Prostate gland (tissue), 2 donors: ENCODE measurements around the gene FOXO4. TPM values are rescaled to one million over a fixed set of nuclear protein-coding genes. Genes with fewer than 3 reads are reported as not detected.

ENCODE experiments used
- DNase-seq: peaks from one replicate; pipeline ENCODE4 v3.0.0-alpha.2; 2019; ENCODE audit warnings: low spot score
- H3K27ac ChIP-seq, 2 donors: fragments of 200-600 bp; sonication (generic); 2 replicates each; pipeline ENCODE4 v1.5.1; 2017 to 2019
- H3K27me3 ChIP-seq: fragments of 200-600 bp; sonication (generic); replicated peaks from 2 replicates; pipeline ENCODE4 v1.5.1; 2019; ENCODE audit not compliant: insufficient read depth
- H3K36me3 ChIP-seq, 2 donors: fragments of 200-600 bp; sonication (generic); 1 replicate in 1 of 2; 2 replicates in 1 of 2; pipeline versions ENCODE4 v1.5.1 to v1.8.1; 2017 to 2019
- H3K4me1 ChIP-seq: fragments of 200-600 bp; sonication (generic); replicated peaks from 2 replicates; pipeline ENCODE4 v1.5.1; 2019
- H3K4me3 ChIP-seq, 2 donors: fragments of 200-600 bp; sonication (generic); 2 replicates each; pipeline ENCODE4 v1.5.1; 2017 to 2019
- H3K9me3 ChIP-seq: fragments of 200-600 bp; sonication (generic); 2 replicates; pipeline ENCODE4 v1.5.1; 2017
- POLR2A ChIP-seq: fragments of 450-650 bp; IDR thresholded peaks from one replicate; pipeline ENCODE4 v1.6.1; 2016; ENCODE audit warnings: antibody characterized with exemption, mild to moderate bottlenecking
- POLR2AphosphoS5 ChIP-seq: sonication (generic); formaldehyde crosslinking; IDR thresholded peaks from one replicate; pipeline ENCODE4 v1.6.1; 2017; ENCODE audit warnings: antibody characterized with exemption
- WGBS: methylation state at CpG from one replicate; pipeline ENCODE4 v1.1.5; 2018; 5-methylcytosine and 5-hydroxymethylcytosine counted together
- intact Hi-C: fragments of 100-400 bp; cut with DNase I; formaldehyde crosslinking; loops from one replicate; pipeline ENCODE4 v1.14.2; 2022
- total RNA-seq, 2 donors: library from RNA; depleted of rRNA; stranded (reverse); fragments of >200 nt; gene quantifications; one replicate each; pipeline ENCODE4 v1.1.0, GENCODE V29; 2016
- TF ChIP-seq, protein P1 (sequence below), 4 experiments: fragments of 200-600 bp in 2 of 4; fragments of 450-650 bp in 2 of 4; sonication (generic) in 2 of 4; IDR thresholded peaks; 1 replicate in 3 of 4; 2 replicates in 1 of 4; pipeline ENCODE4 v1.5.1; 2016 to 2019; ENCODE audit warnings: antibody characterized with exemption in 4 of 4, mild to moderate bottlenecking in 2 of 4, moderate library complexity in 2 of 4

The FOXO4 gene
- total RNA-seq, 2 donors from 2014 or later, result 40.4 to 74.0 TPM

DNA sequence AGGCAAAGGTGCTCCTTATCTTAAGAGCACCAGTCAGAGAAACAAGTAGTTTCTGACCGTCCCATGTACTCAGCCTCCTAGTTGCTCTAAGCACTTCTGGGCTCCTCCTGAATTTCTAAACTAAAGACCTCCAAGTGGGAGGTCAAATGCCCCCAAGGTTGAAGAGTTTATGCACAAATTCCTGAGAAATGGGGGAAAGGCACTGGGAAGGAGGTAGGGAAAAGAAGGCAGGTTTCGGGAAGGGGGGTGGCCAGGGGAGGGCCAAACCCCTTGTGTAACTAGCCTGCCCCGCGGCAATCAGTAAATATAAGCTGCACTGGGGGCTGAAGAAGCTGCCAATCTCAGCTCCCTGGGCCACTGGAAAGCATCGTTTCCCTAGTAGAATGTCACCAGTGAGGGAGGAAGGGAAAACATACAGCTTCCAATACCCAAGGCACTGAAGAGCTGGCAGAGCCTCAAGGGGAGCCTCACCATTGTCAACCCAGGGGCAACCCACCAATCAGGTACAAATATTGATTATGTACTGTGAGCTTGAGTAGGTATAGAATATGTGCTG, 3.4 kb downstream of the FOXO4 start:
- Histone ChIP-seq H3K36me3 (no peaks in the 10 kb centered on the region), H3K27me3 (no peaks in the 10 kb centered on the region), H3K4me1 (no peaks in the 10 kb centered on the region), H3K27ac (no peak overlapping the region), H3K9me3 (no peaks in the 10 kb centered on the region), H3K4me3 (no peak overlapping the region)
- no peak for TF ChIP-seq POLR2AphosphoS5
- no peak for TF ChIP-seq POLR2A
- TF ChIP-seq, protein P1, sequence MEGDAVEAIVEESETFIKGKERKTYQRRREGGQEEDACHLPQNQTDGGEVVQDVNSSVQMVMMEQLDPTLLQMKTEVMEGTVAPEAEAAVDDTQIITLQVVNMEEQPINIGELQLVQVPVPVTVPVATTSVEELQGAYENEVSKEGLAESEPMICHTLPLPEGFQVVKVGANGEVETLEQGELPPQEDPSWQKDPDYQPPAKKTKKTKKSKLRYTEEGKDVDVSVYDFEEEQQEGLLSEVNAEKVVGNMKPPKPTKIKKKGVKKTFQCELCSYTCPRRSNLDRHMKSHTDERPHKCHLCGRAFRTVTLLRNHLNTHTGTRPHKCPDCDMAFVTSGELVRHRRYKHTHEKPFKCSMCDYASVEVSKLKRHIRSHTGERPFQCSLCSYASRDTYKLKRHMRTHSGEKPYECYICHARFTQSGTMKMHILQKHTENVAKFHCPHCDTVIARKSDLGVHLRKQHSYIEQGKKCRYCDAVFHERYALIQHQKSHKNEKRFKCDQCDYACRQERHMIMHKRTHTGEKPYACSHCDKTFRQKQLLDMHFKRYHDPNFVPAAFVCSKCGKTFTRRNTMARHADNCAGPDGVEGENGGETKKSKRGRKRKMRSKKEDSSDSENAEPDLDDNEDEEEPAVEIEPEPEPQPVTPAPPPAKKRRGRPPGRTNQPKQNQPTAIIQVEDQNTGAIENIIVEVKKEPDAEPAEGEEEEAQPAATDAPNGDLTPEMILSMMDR (IDR thresholded peaks at IDR 0.05), result no peak
- DNase-seq, result no peak
- WGBS, result 28% methylated on average over 5 of the region's 5 CpGs
- intact Hi-C loops, result loop anchor here (5.0 kb wide), 1 partner anchor 83 kb away; no protein-coding TSS in a partner anchor

GRCh38 chrX:71099736-71100135, 4.1 kb downstream of the FOXO4 start:
- Histone ChIP-seq H3K27ac (no peak overlapping the region), H3K4me1 (no peaks in the 10 kb centered on the region), H3K27me3 (no peaks in the 10 kb centered on the region), H3K36me3 (no peaks in the 10 kb centered on the region), H3K4me3 (no peak overlapping the region), H3K9me3 (no peaks in the 10 kb centered on the region)
- intact Hi-C loops, result loop anchor here (5.0 kb wide), 1 partner anchor 83 kb away; no protein-coding TSS in a partner anchor
- DNase-seq, result no peak
- 50% methylated on average over 4 of the region's 4 CpGs for WGBS
- TF ChIP-seq, protein P1 (IDR thresholded peaks at IDR 0.05), result no peak
- no peak for TF ChIP-seq POLR2A
- TF ChIP-seq POLR2AphosphoS5, result no peak

- DNase-seq, result no peak
- 72% methylated on average over 17 of the region's 31 CpGs for WGBS
- Histone ChIP-seq H3K36me3 (no peaks in the 10 kb centered on the region), H3K4me3 (no peak overlapping the region), H3K27ac (no peak overlapping the region), H3K27me3 (no peaks in the 10 kb centered on the region), H3K4me1 (no peaks in the 10 kb centered on the region), H3K9me3 (no peaks in the 10 kb centered on the region)
- TF ChIP-seq POLR2AphosphoS5 (no peak), POLR2A (no peak)
- TF ChIP-seq, protein P1 (IDR thresholded peaks at IDR 0.05), result no peak
- intact Hi-C loops, result no loop called here
Observed at GRCh38 chrX:71100581-71101505, 5.2 kb downstream of the FOXO4 start.

GRCh38 chrX:71102292-71102691, 6.6 kb downstream of the FOXO4 start:
- Histone ChIP-seq H3K27me3 (no peaks in the 10 kb centered on the region), H3K4me3 (no peak overlapping the region), H3K9me3 (no peaks in the 10 kb centered on the region), H3K4me1 (no peaks in the 10 kb centered on the region), H3K36me3 (no peaks in the 10 kb centered on the region), H3K27ac (no peak overlapping the region)
- WGBS, result 68% methylated on average over 3 of the region's 3 CpGs
- intact Hi-C loops, result no loop called here
- no peak for DNase-seq
- TF ChIP-seq POLR2AphosphoS5 (no peak), POLR2A (no peak)
- TF ChIP-seq, protein P1 (IDR thresholded peaks at IDR 0.05), result no peak
